ENCODE data around the gene SMAD2. TPM values are rescaled to one million over a fixed set of nuclear protein-coding genes. Genes with fewer than 3 reads are reported as not detected.

Gene SMAD2
- polyA plus RNA-seq, 12 donors, result 60.8 to 424 (median 68.9) TPM

GRCh38 chr18:47935321-47936055, 5.0 kb upstream of the SMAD2 start:
- DNase-seq, result no peak

DNA sequence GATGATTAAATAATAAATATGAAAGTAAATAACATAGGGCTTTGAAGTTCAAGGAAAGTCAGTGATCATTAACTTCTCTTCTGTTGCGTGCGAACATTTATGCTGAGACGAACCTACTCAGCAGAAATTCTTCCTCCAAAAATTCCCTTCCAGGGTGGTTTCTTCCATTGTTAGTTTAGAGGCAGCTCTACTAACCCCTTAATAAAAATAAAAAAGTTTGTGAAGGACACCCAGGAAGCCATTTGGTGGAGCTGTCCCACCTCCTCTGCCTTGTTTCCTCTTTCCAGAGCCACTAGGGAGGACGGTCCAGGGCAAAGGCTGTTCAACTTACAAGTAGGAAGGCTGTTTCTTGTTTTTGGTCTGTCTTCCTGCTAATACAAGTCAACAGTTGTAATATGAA, 2.1 kb upstream of the SMAD2 start:
- no peak for DNase-seq

- no peak for DNase-seq
Observed at GRCh38 chr18:47932190-47932589, 1.7 kb upstream of the SMAD2 start.

GRCh38 chr18:47931718-47932103, 1.3 kb upstream of the SMAD2 start:
- peak; percentile 33 for DNase-seq

GRCh38 chr18:47930931-47931717, 665 bp upstream of the SMAD2 start:
- DNase-seq, result peak; percentile 95

GRCh38 chr18:47929681-47930198, 719 bp downstream of the SMAD2 start:
- DNase-seq, result no peak

- DNase-seq, result no peak
Observed at GRCh38 chr18:47928466-47928865, 2.0 kb downstream of the SMAD2 start.

DNA sequence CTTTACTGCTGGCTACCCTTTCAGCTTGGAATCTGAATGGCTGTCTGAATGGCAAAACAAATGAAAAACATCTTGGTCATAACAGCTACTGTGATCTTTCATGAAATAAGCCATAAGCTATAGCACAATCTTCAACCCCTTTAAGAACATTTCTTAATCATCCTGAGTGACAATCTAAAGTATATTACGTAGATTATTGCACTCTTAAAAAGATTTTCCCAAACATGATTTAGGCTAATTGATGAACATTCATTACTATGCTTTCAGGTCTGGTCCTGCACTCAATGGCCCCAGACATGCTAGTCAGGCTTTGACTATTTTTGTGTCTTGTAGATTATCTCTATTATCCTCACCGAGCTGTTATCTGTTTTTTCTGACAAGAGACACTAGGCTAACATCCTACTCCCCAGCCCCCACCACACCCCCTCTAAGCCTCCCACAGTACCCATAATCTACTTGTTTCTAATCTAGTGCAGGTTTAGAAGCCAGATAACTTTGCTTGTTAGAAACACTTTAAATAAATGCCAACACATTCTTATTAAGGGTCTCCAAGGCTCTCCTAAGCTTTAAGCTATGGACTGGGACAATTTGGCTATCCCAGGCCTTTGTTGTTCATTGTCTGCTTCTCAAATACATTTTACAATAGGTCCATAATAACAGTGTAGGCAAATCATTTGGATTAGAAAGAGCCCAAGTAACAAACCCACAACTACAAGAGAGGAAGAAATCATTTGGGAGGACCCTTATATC, 4.2 kb downstream of the SMAD2 start:
- DNase-seq, result no peak

DNA sequence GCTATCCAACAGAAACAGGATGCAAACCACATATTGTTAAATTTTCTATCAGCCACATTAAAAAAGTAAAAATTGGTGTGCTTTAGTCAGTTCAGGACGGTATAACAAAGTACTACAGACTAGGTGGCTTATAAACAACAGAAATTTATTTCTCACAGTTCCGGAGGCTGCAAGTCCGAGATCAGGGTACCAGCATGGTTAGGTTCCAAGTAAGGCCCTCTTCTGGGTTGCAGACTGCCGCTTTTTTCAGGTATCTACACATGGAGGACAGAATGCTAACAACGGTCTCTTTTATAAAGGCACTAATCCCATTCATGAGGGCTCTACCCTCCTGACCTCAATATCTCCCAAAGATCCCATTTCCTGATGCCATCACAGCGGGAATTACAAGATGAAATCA, 10.5 kb downstream of the SMAD2 start:
- no peak for DNase-seq

DNA sequence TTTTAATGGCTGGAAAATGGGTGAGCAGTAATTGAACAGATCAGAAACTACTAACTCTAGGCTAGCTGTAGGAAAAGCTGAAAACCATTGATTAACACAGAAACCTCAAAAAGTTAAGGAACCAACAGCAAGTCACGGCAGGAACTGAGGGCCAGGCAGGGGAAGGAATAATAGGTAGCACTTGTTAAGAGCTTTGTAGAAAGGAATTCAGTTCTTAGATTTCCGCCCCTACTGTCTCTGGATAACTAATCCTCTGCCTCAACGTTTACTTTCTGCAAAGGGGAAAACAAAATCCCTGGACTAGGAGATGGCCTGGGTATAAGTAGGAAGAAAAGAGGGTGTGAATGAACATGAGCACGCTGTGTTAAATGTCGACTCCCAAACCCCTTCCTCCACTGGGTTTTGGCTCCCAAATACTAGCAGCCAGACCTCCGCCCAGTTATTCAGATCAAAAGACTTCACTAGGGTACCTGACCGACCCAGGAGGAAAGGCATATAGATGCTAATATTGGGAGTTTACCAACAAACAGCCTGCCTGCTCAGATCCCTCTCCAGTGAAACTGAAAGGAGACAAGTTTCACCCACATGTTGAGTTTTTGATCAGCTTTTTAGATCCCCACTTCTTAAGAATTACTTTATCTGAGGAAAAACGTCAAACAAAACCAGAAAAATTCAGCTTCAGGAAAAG, 12.4 kb downstream of the SMAD2 start:
- DNase-seq, result no peak

GRCh38 chr18:47915930-47916329, 14.5 kb downstream of the SMAD2 start:
- no peak for DNase-seq

- DNase-seq, result no peak
Observed at GRCh38 chr18:47915229-47915628, 15.2 kb downstream of the SMAD2 start.

DNA sequence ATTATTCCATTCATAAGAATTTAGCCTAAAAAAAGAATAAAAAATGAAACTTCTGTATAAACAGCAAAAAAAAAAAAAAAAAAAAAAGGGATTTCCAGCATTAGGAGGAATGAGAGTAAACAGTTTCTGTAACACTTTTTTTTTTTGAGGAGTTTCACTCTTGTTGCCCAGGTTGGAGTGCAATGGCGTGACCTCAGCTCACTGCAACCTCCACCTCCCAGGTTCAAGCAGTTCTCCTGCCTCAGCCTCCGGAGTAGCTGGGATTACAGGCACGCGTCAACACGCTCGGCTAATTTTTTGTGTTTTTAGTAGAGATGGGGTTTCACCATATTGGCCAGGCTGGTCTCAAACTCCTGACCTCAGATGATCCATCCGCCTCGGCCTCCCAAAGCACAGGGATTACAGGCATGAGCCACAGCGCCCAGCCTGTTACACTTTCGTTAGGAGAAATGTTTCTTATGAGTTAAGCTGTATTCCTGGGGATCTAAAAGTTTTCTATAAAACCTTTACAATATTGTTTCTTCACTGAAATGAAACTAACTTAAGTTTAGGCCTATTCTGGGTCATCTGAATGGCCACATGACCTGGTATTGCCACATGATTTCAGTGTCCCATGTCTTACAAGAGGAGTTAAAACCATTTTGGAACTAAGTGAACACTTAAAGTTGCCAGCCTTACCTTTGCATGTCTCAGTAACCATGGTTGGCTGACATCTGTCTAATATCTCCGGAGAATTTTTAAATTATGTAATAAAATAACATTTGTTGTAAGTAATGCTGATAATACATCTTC, 17.5 kb downstream of the SMAD2 start:
- no peak for DNase-seq

- no peak for DNase-seq
Observed at GRCh38 chr18:47912343-47912742, 18.1 kb downstream of the SMAD2 start.

- no peak for DNase-seq
Observed at GRCh38 chr18:47911877-47912276, 18.6 kb downstream of the SMAD2 start.

DNA sequence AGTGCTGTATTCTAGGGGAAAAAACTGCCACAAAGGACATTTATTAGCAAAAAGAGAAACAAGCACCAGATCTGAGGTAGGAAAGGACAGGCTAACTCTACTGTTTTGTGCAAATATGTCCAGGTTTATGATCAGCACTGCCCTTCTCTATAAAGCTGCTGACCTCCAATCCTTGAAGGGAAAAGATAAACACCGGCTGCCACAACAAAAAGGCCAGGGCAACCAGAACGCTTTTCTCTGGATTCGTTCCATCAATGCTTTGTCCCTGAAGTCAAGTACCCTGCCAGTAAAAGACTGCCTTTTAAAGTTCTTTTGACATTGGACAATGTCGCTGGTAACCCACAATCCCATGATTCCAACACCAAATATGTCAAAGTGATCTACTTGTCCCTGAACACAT, 21.0 kb downstream of the SMAD2 start:
- DNase-seq, result no peak

GRCh38 chr18:47908592-47908991, 21.9 kb downstream of the SMAD2 start:
- DNase-seq, result no peak

GRCh38 chr18:47906408-47906807, 24.1 kb downstream of the SMAD2 start:
- DNase-seq, result no peak

DNA sequence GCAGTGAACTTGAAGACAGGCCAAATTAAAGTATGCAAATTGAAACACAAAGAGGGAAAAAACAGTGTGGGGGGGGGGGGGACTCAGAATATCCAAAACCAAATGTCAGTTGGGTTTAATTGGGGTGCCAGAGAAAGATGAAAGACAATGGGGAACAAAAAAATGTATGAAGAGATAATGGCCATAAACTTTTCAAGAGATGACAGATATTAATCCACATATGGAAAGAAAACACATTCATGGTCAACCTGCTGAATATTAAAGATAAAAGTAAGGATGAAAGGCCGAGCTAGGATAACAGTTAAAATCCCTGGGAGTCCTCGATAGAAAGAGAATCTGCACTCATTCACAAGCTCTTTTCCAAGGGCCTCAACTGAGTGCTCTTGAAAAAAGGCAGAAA, 26.6 kb downstream of the SMAD2 start:
- no peak for DNase-seq

GRCh38 chr18:47901624-47902362, 28.7 kb downstream of the SMAD2 start:
- DNase-seq, result no peak
